ENCODE results near the gene RPS21. TPM values are rescaled to one million over a fixed set of nuclear protein-coding genes. Genes with fewer than 3 reads are reported as not detected.
A peak's percentile ranks its signal among the peaks of the same experiment; 100 is the strongest.

The RPS21 gene
- total and polyA plus RNA-seq, 4 donors: 278 to 1,588 (median 439) TPM

- TF ChIP-seq, protein P1, sequence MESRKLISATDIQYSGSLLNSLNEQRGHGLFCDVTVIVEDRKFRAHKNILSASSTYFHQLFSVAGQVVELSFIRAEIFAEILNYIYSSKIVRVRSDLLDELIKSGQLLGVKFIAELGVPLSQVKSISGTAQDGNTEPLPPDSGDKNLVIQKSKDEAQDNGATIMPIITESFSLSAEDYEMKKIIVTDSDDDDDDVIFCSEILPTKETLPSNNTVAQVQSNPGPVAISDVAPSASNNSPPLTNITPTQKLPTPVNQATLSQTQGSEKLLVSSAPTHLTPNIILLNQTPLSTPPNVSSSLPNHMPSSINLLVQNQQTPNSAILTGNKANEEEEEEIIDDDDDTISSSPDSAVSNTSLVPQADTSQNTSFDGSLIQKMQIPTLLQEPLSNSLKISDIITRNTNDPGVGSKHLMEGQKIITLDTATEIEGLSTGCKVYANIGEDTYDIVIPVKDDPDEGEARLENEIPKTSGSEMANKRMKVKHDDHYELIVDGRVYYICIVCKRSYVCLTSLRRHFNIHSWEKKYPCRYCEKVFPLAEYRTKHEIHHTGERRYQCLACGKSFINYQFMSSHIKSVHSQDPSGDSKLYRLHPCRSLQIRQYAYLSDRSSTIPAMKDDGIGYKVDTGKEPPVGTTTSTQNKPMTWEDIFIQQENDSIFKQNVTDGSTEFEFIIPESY (IDR thresholded peaks at IDR 0.05): no peak
- TF ChIP-seq SP1 (IDR thresholded peaks at IDR 0.05) (no peak), RXRA (IDR thresholded peaks at IDR 0.05) (no peak)
These were observed 32.7 kb upstream of the RPS21 start (continued) for GRCh38 chr20:62354031-62354808.

GRCh38 chr20:62354811-62355341 lies 32.0 kb upstream of the RPS21 start:
- 75% methylated on average over 16 of the region's 16 CpGs for WGBS
- Histone ChIP-seq H3K36me3 (ENCODE audit: control insufficient read depth in 4 of 4, insufficient read depth in 3 of 4, low read depth in 1 of 4, low read length in 3 of 4) (peaks cover 0 to 3% (median 3%) of the 10 kb centered on the region in 4 donors), H3K4me1 (ENCODE audit: control insufficient read depth in 4 of 4, insufficient read depth in 4 of 4, low read length in 3 of 4) (peaks cover 56 to 74% (median 63%) of the 10 kb centered on the region in 4 donors), H3K27ac (ENCODE audit: low read depth in 1 of 2, low read length in 2 of 2) (peak overlapping the region; percentile 82 to 86), H3K27me3 (ENCODE audit: control insufficient read depth in 4 of 4, insufficient read depth in 4 of 4, low read length in 3 of 4) (no peaks in the 10 kb centered on the region), H3K9me3 (ENCODE audit: control insufficient read depth in 4 of 4, low read length in 3 of 4) (no peaks in the 10 kb centered on the region), H3K4me3 (ENCODE audit: low read depth in 1 of 3, low read length in 3 of 3) (no peak overlapping the region), H3K9ac (ENCODE audit: low read depth in 1 of 2, low read length in 2 of 2) (peak overlapping the region in 1 of 2 donors; percentile 59)
- DNase-seq (ENCODE audit: low spot score): no peak
- TF ChIP-seq HNF4A (conservative IDR thresholded peaks at IDR 0.05): no peak
- no peak for TF ChIP-seq HNF4G (IDR thresholded peaks at IDR 0.05)

- WGBS: 30% methylated on average over 11 of the region's 11 CpGs
- Histone ChIP-seq H3K9me3 (ENCODE audit: control insufficient read depth in 4 of 4, low read length in 3 of 4) (no peaks in the 10 kb centered on the region), H3K27ac (ENCODE audit: low read depth in 1 of 2, low read length in 2 of 2) (peak overlapping the region; percentile 82 to 86), H3K36me3 (ENCODE audit: control insufficient read depth in 4 of 4, insufficient read depth in 3 of 4, low read depth in 1 of 4, low read length in 3 of 4) (peaks cover 0 to 3% (median 3%) of the 10 kb centered on the region in 4 donors), H3K4me3 (ENCODE audit: low read depth in 1 of 3, low read length in 3 of 3) (no peak overlapping the region), H3K27me3 (ENCODE audit: control insufficient read depth in 4 of 4, insufficient read depth in 4 of 4, low read length in 3 of 4) (no peaks in the 10 kb centered on the region), H3K4me1 (ENCODE audit: control insufficient read depth in 4 of 4, insufficient read depth in 4 of 4, low read length in 3 of 4) (peaks cover 56 to 74% (median 63%) of the 10 kb centered on the region in 4 donors), H3K9ac (ENCODE audit: low read depth in 1 of 2, low read length in 2 of 2) (peak overlapping the region; percentile 22 to 59)
- no peak for DNase-seq (ENCODE audit: low spot score)
- TF ChIP-seq HNF4A (conservative IDR thresholded peaks at IDR 0.05) (peak in 1 of 2 donors; percentile 24), JUND (IDR thresholded peaks at IDR 0.05) (peak in 1 of 2 donors; percentile 75)
- TF ChIP-seq, protein P1 (IDR thresholded peaks at IDR 0.05): no peak
These were observed 31.4 kb upstream of the RPS21 start for GRCh38 chr20:62355516-62355877.

GRCh38 chr20:62355878-62356588 lies 30.9 kb upstream of the RPS21 start:
- DNase-seq (ENCODE audit: low spot score): no peak
- H3K36me3 ChIP-seq (ENCODE audit: control insufficient read depth in 4 of 4, insufficient read depth in 3 of 4, low read depth in 1 of 4, low read length in 3 of 4): peaks cover 0 to 3% (median 1%) of the 10 kb centered on the region in 4 donors
- no peaks in the 10 kb centered on the region for H3K27me3 ChIP-seq (ENCODE audit: control insufficient read depth in 4 of 4, insufficient read depth in 4 of 4, low read length in 3 of 4)
- peaks cover 56 to 75% (median 64%) of the 10 kb centered on the region in 4 donors for H3K4me1 ChIP-seq (ENCODE audit: control insufficient read depth in 4 of 4, insufficient read depth in 4 of 4, low read length in 3 of 4)
- 51% methylated on average over 29 of the region's 29 CpGs for WGBS
- no peaks in the 10 kb centered on the region for H3K9me3 ChIP-seq (ENCODE audit: control insufficient read depth in 4 of 4, low read length in 3 of 4)
- H3K9ac ChIP-seq (ENCODE audit: low read depth in 1 of 2, low read length in 2 of 2): peak overlapping the region; percentile 22 to 59
- peak overlapping the region; percentile 82 to 86 for H3K27ac ChIP-seq (ENCODE audit: low read depth in 1 of 2, low read length in 2 of 2)
- TF ChIP-seq FOXA1 (IDR thresholded peaks at IDR 0.05) (no peak), MAX (IDR thresholded peaks at IDR 0.05) (no peak), YY1 (IDR thresholded peaks at IDR 0.05) (no peak), RAD21 (IDR thresholded peaks at IDR 0.05) (no peak), HNF4G (IDR thresholded peaks at IDR 0.05) (no peak), JUND (IDR thresholded peaks at IDR 0.05) (no peak), TAF1 (conservative IDR thresholded peaks at IDR 0.05) (no peak)
- TF ChIP-seq, protein P2, sequence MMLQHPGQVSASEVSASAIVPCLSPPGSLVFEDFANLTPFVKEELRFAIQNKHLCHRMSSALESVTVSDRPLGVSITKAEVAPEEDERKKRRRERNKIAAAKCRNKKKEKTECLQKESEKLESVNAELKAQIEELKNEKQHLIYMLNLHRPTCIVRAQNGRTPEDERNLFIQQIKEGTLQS (IDR thresholded peaks at IDR 0.05): no peak
- TF ChIP-seq, protein P1 (IDR thresholded peaks at IDR 0.05): no peak
- H3K4me3 ChIP-seq (ENCODE audit: low read depth in 1 of 3, low read length in 3 of 3): no peak overlapping the region

Data from liver (tissue), 9 donors.